ENCODE results near the gene AQP3. TPM values are rescaled to one million over a fixed set of nuclear protein-coding genes. Genes with fewer than 3 reads are reported as not detected.

Gene AQP3
- total RNA-seq, 2 donors from 2014 or later: 12.5 to 50.3 TPM

DNA sequence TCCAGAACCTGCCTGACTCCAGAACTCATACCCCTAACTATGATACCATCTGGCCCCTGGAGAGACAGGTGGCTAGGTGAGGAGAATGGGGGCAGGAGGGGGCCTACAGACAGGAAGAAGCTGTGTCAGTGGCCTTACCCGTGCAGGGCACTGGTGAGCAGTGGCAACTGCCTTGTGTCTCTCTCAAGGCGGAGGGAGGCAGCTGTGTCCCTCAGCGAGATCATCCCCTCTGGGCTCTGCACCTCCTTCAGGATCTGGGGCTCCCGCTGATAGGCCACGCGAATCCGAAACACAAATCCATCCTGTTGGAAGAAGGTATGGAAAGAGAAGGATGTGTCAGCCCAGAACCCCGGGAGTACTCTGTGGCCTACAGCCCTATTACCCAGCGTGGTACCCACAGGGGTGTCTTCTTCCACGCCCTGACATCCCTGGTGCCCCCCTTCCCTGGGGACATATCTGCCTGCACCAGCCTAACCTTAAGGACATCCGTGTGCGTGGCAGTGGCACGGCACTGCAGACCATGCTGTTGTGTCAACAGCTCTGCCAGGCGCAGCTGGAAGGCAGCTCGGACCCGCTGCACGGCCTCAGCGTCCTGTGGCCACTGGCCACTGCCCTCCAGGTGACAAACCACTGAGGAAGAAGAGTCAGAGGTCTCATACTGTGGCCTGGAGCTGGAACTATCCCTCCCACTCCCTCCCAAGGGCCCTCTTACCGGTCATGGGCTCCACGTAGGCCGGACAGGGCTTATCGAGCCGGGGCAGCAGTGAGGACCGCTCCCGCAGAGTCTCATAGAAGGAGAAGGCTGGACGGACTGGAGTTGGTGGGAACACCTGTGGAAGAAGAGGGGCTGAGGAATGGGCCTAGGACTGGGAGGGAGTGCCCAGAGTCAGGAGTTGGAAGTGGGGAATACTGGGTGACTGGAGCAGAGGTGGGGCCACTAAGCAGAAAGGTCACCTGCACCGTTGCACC, 18.5 kb upstream of the AQP3 start:
- H3K36me3 ChIP-seq (replicated peaks in 1 of 2; ENCODE audit: insufficient read depth in 1 of 2, low read depth in 2 of 2): peaks cover 27 to 65% of the 10 kb centered on the region in 2 donors
- TF ChIP-seq CTCF (IDR thresholded peaks at IDR 0.05): no peak
- TF ChIP-seq POLR2A (IDR thresholded peaks at IDR 0.05): no peak
- WGBS, 2 donors: 94 to 95% methylated on average over 20 to 27 of the region's 27 CpGs
- ATAC-seq (no peak), DNase-seq (peak in 1 of 4 donors; percentile 12)
- H3K4me3 ChIP-seq: no peak overlapping the region
- H3K9me3 ChIP-seq: no peaks in the 10 kb centered on the region
- intact Hi-C loops (cut with DNase I): loop anchor here (5.0 to 10.0 kb wide), 2 partner anchors 64 to 91 kb away; partner anchors contain the start of gene AQP7
- no peaks in the 10 kb centered on the region for H3K4me1 ChIP-seq
- no peak overlapping the region for H3K27ac ChIP-seq
- H3K27me3 ChIP-seq: no peaks in the 10 kb centered on the region

DNA sequence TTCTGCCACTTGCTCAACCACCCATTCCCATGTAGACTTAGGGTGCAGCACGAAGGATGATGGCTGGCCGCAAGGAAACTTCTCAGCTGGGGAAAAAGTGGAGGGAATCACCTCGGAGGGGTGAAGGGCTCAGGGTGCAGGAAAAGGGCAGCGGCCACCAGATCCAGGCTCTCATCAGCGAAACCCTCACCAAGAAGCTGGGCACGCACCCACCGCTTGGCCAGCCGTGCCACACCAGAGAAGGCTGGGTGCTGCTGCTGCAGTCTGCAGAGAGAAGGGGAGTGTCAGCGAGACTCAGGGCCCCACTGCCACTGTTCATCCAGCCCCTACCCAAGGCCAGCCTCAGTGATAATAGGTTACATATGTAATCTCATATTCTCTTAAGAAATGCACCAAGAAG, 17.7 kb upstream of the AQP3 start:
- Histone ChIP-seq H3K4me1 (no peaks in the 10 kb centered on the region), H3K36me3 (replicated peaks in 1 of 2; ENCODE audit: insufficient read depth in 1 of 2, low read depth in 2 of 2) (peaks cover 27 to 65% of the 10 kb centered on the region in 2 donors), H3K9me3 (no peaks in the 10 kb centered on the region), H3K27ac (no peak overlapping the region), H3K4me3 (no peak overlapping the region), H3K27me3 (no peaks in the 10 kb centered on the region)
- WGBS, 2 donors: 91 to 93% methylated on average over 6 to 9 of the region's 9 CpGs
- TF ChIP-seq POLR2A (IDR thresholded peaks at IDR 0.05): no peak
- no peak for ATAC-seq
- no peak for DNase-seq
- intact Hi-C loops (cut with DNase I): loop anchor here (5.0 to 10.0 kb wide), 2 partner anchors 63 to 90 kb away; partner anchors contain the start of gene AQP7

DNA sequence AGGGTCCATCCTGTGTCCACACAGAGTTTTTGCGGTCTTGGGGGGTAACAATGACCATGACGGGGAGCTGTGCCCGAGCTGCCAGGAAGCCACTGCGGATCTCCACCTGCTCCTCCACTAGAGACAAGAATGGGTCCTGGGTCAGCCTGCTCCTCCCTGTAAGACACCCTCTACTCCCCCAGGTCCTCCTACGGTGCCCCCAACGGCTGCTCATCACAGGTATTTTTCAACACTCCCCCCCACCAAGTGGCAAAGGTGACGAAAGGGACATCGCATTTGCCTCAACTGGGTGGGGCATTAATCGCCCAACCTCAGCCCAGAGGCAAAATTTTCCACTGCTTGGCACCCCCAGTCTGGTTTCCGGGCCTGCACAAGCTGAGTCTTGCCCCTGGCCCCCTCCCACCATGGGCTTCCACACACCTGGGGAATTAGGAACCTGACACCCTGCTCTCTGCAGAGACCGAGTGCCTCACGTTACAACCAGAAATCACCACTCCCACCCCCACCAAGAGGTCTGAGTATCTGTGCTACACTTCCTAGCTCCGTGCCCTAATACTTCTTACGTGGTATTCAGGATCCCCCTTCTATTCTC, 16.7 kb upstream of the AQP3 start:
- Histone ChIP-seq H3K9me3 (no peaks in the 10 kb centered on the region), H3K4me3 (no peak overlapping the region), H3K4me1 (no peaks in the 10 kb centered on the region), H3K27me3 (no peaks in the 10 kb centered on the region), H3K27ac (no peak overlapping the region), H3K36me3 (replicated peaks in 1 of 2; ENCODE audit: insufficient read depth in 1 of 2, low read depth in 2 of 2) (peaks cover 27 to 56% of the 10 kb centered on the region in 2 donors)
- 85 to 94% methylated on average over 14 of the region's 14 CpGs for WGBS, 2 donors
- DNase-seq (no peak), ATAC-seq (no peak)
- intact Hi-C loops (cut with DNase I): loop anchor here (10.0 kb wide), 1 partner anchor 89 kb away; no protein-coding TSS in a partner anchor
- TF ChIP-seq CTCF (IDR thresholded peaks at IDR 0.05): no peak
- TF ChIP-seq POLR2A (IDR thresholded peaks at IDR 0.05): no peak

DNA sequence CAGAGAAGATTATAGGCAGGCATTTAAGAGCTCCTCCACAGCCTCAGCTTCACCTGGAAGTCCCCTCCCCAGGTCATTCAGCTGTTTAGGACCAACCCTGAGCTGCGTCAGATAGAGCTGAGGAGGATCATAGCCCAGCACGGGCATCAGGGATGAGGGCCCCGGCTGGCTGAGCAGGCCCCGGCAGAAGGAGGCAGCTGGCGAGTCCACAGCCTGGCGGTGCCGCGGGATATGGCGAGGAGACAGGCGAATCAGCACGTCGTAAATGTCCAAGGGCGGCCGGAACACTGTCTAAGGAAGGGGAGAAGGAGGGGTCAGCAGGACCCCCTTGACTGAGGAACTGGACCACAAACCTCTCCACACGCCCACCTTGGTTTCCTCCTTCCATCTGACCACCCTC, 15.8 kb upstream of the AQP3 start:
- DNase-seq: no peak

More for the DNA sequence above, 15.8 kb upstream of the AQP3 start:
- intact Hi-C loops (cut with DNase I): loop anchor here (10.0 kb wide), 1 partner anchor 88 kb away; no protein-coding TSS in a partner anchor
- H3K9me3 ChIP-seq: no peaks in the 10 kb centered on the region
- no peaks in the 10 kb centered on the region for H3K27me3 ChIP-seq
- WGBS, 2 donors: 86 to 94% methylated on average over 15 of the region's 15 CpGs
- H3K4me1 ChIP-seq: peaks cover 9% of the 10 kb centered on the region
- H3K27ac ChIP-seq: no peak overlapping the region
- H3K36me3 ChIP-seq (replicated peaks in 1 of 2; ENCODE audit: insufficient read depth in 1 of 2, low read depth in 2 of 2): peaks cover 18 to 47% of the 10 kb centered on the region in 2 donors
- ATAC-seq: no peak
- TF ChIP-seq POLR2A (IDR thresholded peaks at IDR 0.05) (no peak), CTCF (IDR thresholded peaks at IDR 0.05) (no peak)
- H3K4me3 ChIP-seq: no peak overlapping the region
